Measurements from ENCODE around the gene KBTBD13.

GRCh38 chr15:65115542-65115941, 39.0 kb downstream of the KBTBD13 start:
- TF ChIP-seq ETS1 (IDR thresholded peaks at IDR 0.05) (no peak), EZH2 (IDR thresholded peaks at IDR 0.05; ENCODE audit: low read depth, unreplicated experiment) (no peak), POLR2AphosphoS5 (IDR thresholded peaks at IDR 0.05; ENCODE audit: low read depth) (no peak), CTCF (conservative IDR thresholded peaks at IDR 0.05; ENCODE audit: low read depth in 2 of 2) (no peak)
